HCT116 (cell line): Measurements from ENCODE around the gene PUSL1. TPM values are rescaled to one million over a fixed set of nuclear protein-coding genes. Genes with fewer than 3 reads are reported as not detected.

Source experiments
- ATAC-seq: fragments of 200-7000 bp; cut with Tn5 transposase; 2 replicates; pipeline ENCODE4 v1.9.1; 2020; ENCODE audit warnings: mild to moderate bottlenecking, moderate library complexity
- BruUV-seq: library from RNA; stranded (reverse); fragments of 400-500 nt; replicated peaks from 2 replicates; lab custom pipeline; 2021; lab: Mats Ljungman, UMichigan
- CTCF ChIA-PET: fragments of 300-600 bp; sonication (Branson Sonifier 250); formaldehyde crosslinking; loops from one replicate; lab custom pipeline; 2021; ENCODE audit warnings: antibody characterized with exemption; lab: Charles Lee
- POLR2A ChIA-PET: fragments of 300-600, 350-600 bp; sonication (Branson Sonifier 250); formaldehyde crosslinking; loops from one replicate; lab custom pipeline; 2021; ENCODE audit warnings: antibody characterized with exemption; lab: Charles Lee
- RAD21 ChIA-PET, 2 experiments: fragments of 300-600 bp; sonication (Branson Sonifier 250); formaldehyde crosslinking; loops; one replicate each; lab custom pipeline; 2023; ENCODE audit warnings: low total read pairs in 2 of 2; ENCODE audit not compliant: uncharacterized antibody in 2 of 2, unreplicated experiment in 2 of 2, low non-redundant PET in 1 of 2; lab: Charles Lee
- DNase-seq: peaks from one replicate; pipeline ENCODE4 v3.0.0-alpha.2; 2010; ENCODE audit warnings: low read depth, low spot score
- H2AFZ ChIP-seq: fragments of 200-600 bp; shearing (Covaris generic), sonication (generic); 2 replicates; pipeline ENCODE4 v1.6.1; 2017; ENCODE audit warnings: low read depth, mixed run types, mixed read lengths, antibody characterized with exemption, low read length; ENCODE audit not compliant: poor library complexity, severe bottlenecking
- H3K27ac ChIP-seq: 2 replicates; pipeline ENCODE4 v1.5.1; 2012; ENCODE audit warnings: low read depth, low read length
- H3K27me3 ChIP-seq: fragments of 200-600 bp; sonication (generic); 2 replicates; pipeline ENCODE4 v1.6.1; 2016; ENCODE audit warnings: mixed run types, low read length, mixed read lengths; ENCODE audit not compliant: insufficient read depth
- H3K36me3 ChIP-seq, 2 experiments: fragments of 200-500 bp in 1 of 2; fragments of 200-600 bp in 1 of 2; sonication (Bioruptor generic) in 1 of 2; sonication (generic) in 1 of 2; 2 replicates each; pipeline versions ENCODE4 v1.5.1 to v1.6.1; 2014 to 2016; ENCODE audit warnings: low read length in 2 of 2, inconsistent platforms in 1 of 2, mixed read lengths in 1 of 2, mixed run types in 1 of 2; ENCODE audit not compliant: insufficient read depth in 2 of 2, control insufficient read depth in 1 of 2
- H3K4me1 ChIP-seq, 2 experiments: fragments of 200-600 bp in 1 of 2; sonication (generic) in 1 of 2; 2 replicates each; pipeline versions ENCODE4 v1.5.1 to v1.6.1; 2012 to 2017; ENCODE audit warnings: low read length in 2 of 2, inconsistent platforms in 1 of 2, mild to moderate bottlenecking in 1 of 2, mixed read lengths in 1 of 2, mixed run types in 1 of 2, moderate library complexity in 1 of 2; ENCODE audit not compliant: insufficient read depth in 2 of 2, control insufficient read depth in 1 of 2
- H3K4me2 ChIP-seq: fragments of 200-600 bp; sonication (generic); 2 replicates; pipeline ENCODE4 v1.6.1; 2017; ENCODE audit warnings: mixed run types, low read length, mixed read lengths
- H3K4me3 ChIP-seq, 2 experiments: fragments of 200-600 bp in 1 of 2; sonication (generic) in 1 of 2; replicated peaks in 1 of 2; 2 replicates each; pipeline ENCODE4 v1.5.1; 2011 to 2016; ENCODE audit warnings: low read length in 2 of 2, control low read depth in 1 of 2, low read depth in 1 of 2, mild to moderate bottlenecking in 1 of 2, mixed read lengths in 1 of 2, mixed run types in 1 of 2
- H3K79me2 ChIP-seq: fragments of 200-600 bp; sonication (generic); 2 replicates; pipeline ENCODE4 v1.6.1; 2017; ENCODE audit warnings: mild to moderate bottlenecking, mixed run types, low read length, moderate library complexity, mixed read lengths; ENCODE audit not compliant: insufficient read depth
- H3K9ac ChIP-seq: fragments of 200-600 bp; sonication (generic); 2 replicates; pipeline ENCODE4 v1.6.1; 2016; ENCODE audit warnings: low read length, mixed read lengths
- H3K9me2 ChIP-seq: fragments of 200-600 bp; sonication (generic), shearing (Covaris generic); 2 replicates; pipeline ENCODE4 v1.6.1; 2017; ENCODE audit warnings: mixed run types, mild to moderate bottlenecking, moderate library complexity; ENCODE audit not compliant: insufficient read depth
- H3K9me3 ChIP-seq, 2 experiments: fragments of 200-500 bp in 1 of 2; fragments of 200-600 bp in 1 of 2; sonication (Bioruptor generic) in 1 of 2; sonication (generic) in 1 of 2; 2 replicates each; pipeline ENCODE4 v1.6.1; 2014 to 2017; ENCODE audit warnings: low read length in 2 of 2, mixed read lengths in 2 of 2, inconsistent platforms in 1 of 2, low read depth in 1 of 2, mild to moderate bottlenecking in 1 of 2, mixed run types in 1 of 2, moderate library complexity in 1 of 2; ENCODE audit not compliant: control insufficient read depth in 1 of 2, insufficient read depth in 1 of 2
- H4K20me1 ChIP-seq: fragments of 200-600 bp; sonication (generic), shearing (Covaris generic); 2 replicates; pipeline ENCODE4 v1.6.1; 2017; ENCODE audit warnings: mixed run types, mild to moderate bottlenecking, moderate library complexity; ENCODE audit not compliant: insufficient read depth
- ELF1 ChIP-seq: IDR thresholded peaks from 2 replicates; pipeline ENCODE4 v1.6.1; 2012; ENCODE audit warnings: low read depth, borderline replicate concordance
- EZH2phosphoT487 ChIP-seq: fragments of 200-600 bp; IDR thresholded peaks from 2 replicates; pipeline ENCODE4 v1.6.1; 2018; ENCODE audit warnings: antibody characterized with exemption, borderline replicate concordance
- RAD21 ChIP-seq: IDR thresholded peaks from 2 replicates; pipeline ENCODE4 v1.6.1; 2012; ENCODE audit warnings: low read depth, mild to moderate bottlenecking
- SIN3A ChIP-seq: IDR thresholded peaks from 2 replicates; pipeline ENCODE4 v1.6.1; 2012; ENCODE audit warnings: low read depth
- SRF ChIP-seq: IDR thresholded peaks from 2 replicates; pipeline ENCODE4 v1.6.1; 2012; ENCODE audit warnings: low read depth
- TCF7L2 ChIP-seq: IDR thresholded peaks from 2 replicates; pipeline ENCODE4 v1.7.0; 2011; ENCODE audit warnings: borderline replicate concordance, inconsistent platforms; ENCODE audit not compliant: insufficient read depth, insufficient read length; ENCODE audit errors: extremely low read depth
- YY1 ChIP-seq: IDR thresholded peaks from 2 replicates; pipeline ENCODE4 v1.6.1; 2011; ENCODE audit warnings: low read length, low read depth, moderate library complexity, mild to moderate bottlenecking; ENCODE audit not compliant: insufficient replicate concordance; ENCODE audit errors: extremely low read depth
- ZFX ChIP-seq: fragments of 450-650 bp; IDR thresholded peaks from 2 replicates; pipeline ENCODE4 v1.6.1; 2017
- intact Hi-C: fragments of 100-400 bp; cut with micrococcal nuclease; formaldehyde crosslinking; loops from 2 replicates; pipeline ENCODE4 v1.10.0; 2022
- total RNA-seq: library from RNA; stranded (reverse); gene quantifications from one replicate; pipeline ENCODE4 v1.2.1, GENCODE V29; 2021; ENCODE audit not compliant: unreplicated experiment
- TF ChIP-seq, protein P1 (sequence below): IDR thresholded peaks from 2 replicates; pipeline ENCODE4 v1.6.1; 2012
- TF ChIP-seq, protein P2 (sequence below): IDR thresholded peaks from 2 replicates; pipeline ENCODE4 v1.6.1; 2012
- TF ChIP-seq, protein P3 (sequence below), 3 experiments: fragments of 200-600 bp in 1 of 3; sonication (generic) in 1 of 3; IDR thresholded peaks in 2 of 3; conservative IDR thresholded peaks in 1 of 3; 2 replicates each; pipeline ENCODE4 v1.5.1; 2012 to 2017; ENCODE audit warnings: low read depth in 2 of 3, low read length in 2 of 3, antibody characterized with exemption in 1 of 3, borderline replicate concordance in 1 of 3, control low read depth in 1 of 3, mild to moderate bottlenecking in 1 of 3, mixed read lengths in 1 of 3, mixed run types in 1 of 3, moderate library complexity in 1 of 3; ENCODE audit not compliant: insufficient read depth in 1 of 3

The PUSL1 gene
- total RNA-seq, 1 experiment from 2014 or later, result 47.2 TPM

DNA sequence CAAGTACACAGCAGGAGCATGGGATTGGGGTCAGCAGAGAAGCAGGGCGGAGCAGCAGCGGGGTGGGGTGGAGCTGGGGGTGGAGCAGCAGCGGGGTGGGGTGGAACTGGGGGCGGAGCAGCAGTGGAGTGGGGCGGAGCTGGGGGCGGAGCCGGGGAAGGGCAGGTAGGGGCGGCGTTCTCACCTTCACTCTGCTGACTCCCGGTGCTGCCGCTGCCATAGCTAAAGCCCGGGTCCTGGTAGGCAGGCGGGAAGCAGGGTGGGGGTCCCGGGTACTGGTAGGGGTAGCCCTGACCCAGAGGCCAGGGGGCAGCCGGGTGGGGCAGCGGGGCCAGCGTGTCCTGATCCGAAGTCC lies 29.4 kb downstream of the PUSL1 start:
- no TSS peak for BruUV-seq
- ATAC-seq (peak; percentile 81), DNase-seq (peak; percentile 32)
- TF ChIP-seq SIN3A, result no peak
- TF ChIP-seq, protein P1, sequence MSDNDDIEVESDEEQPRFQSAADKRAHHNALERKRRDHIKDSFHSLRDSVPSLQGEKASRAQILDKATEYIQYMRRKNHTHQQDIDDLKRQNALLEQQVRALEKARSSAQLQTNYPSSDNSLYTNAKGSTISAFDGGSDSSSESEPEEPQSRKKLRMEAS, result no peak
- TF ChIP-seq SRF, result no peak
- TF ChIP-seq YY1, result no peak
- TF ChIP-seq TCF7L2, result no peak
- TF ChIP-seq ELF1, result no peak
- no peak for TF ChIP-seq ZFX
- TF ChIP-seq EZH2phosphoT487, result no peak
- TF ChIP-seq, protein P2, sequence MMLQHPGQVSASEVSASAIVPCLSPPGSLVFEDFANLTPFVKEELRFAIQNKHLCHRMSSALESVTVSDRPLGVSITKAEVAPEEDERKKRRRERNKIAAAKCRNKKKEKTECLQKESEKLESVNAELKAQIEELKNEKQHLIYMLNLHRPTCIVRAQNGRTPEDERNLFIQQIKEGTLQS, result no peak
- TF ChIP-seq, protein P3, sequence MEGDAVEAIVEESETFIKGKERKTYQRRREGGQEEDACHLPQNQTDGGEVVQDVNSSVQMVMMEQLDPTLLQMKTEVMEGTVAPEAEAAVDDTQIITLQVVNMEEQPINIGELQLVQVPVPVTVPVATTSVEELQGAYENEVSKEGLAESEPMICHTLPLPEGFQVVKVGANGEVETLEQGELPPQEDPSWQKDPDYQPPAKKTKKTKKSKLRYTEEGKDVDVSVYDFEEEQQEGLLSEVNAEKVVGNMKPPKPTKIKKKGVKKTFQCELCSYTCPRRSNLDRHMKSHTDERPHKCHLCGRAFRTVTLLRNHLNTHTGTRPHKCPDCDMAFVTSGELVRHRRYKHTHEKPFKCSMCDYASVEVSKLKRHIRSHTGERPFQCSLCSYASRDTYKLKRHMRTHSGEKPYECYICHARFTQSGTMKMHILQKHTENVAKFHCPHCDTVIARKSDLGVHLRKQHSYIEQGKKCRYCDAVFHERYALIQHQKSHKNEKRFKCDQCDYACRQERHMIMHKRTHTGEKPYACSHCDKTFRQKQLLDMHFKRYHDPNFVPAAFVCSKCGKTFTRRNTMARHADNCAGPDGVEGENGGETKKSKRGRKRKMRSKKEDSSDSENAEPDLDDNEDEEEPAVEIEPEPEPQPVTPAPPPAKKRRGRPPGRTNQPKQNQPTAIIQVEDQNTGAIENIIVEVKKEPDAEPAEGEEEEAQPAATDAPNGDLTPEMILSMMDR (IDR thresholded peaks at IDR 0.05 in 2 of 3, conservative IDR thresholded peaks at IDR 0.05 in 1 of 3; ENCODE audit: borderline replicate concordance in 1 of 3, insufficient read depth in 1 of 3, low read depth in 2 of 3, low read length in 2 of 3), result no peak
- TF ChIP-seq RAD21, result no peak
- Histone ChIP-seq H3K36me3 (peaks cover 7 to 40% of the 10 kb centered on the region in 2 experiments; a peak in 3 of 4 replicates), H3K79me2 (peaks cover 31% of the 10 kb centered on the region), H3K9me2 (no peaks in the 10 kb centered on the region), H3K9ac (no peak overlapping the region), H3K9me3 (no peaks in the 10 kb centered on the region), H3K4me2 (peak overlapping the region; percentile 33; the same call in 1 of the 2 replicates), H3K4me1 (peaks cover 0 to 33% of the 10 kb centered on the region in 2 experiments; a peak in 3 of 4 replicates), H2AFZ (no peak overlapping the region), H3K27me3 (no peaks in the 10 kb centered on the region), H3K27ac (peak overlapping the region; percentile 54; the same call in 1 of the 2 replicates), H4K20me1 (peaks cover 4% of the 10 kb centered on the region; the same call in 1 of the 2 replicates), H3K4me3 (no peak overlapping the region)
- ChIA-PET POLR2A (interaction anchor here (0.6 to 1.4 kb wide), 3 partner anchors 10 to 55 kb away, joined by 3 to 4 read pairs (median 4); no protein-coding TSS in a partner anchor), RAD21 (no interaction called here), CTCF (no interaction called here)
- intact Hi-C loops, result no loop called here
